OCI-LY7 (cell line): ENCODE data around the gene SNX12. TPM values are rescaled to one million over a fixed set of nuclear protein-coding genes. Genes with fewer than 3 reads are reported as not detected.
"Not testable (repeated sequence)": the region's sequence is repeated elsewhere in the genome, so short reads cannot be mapped to it uniquely, and the experiment has no call there.

Experiments used
- BruUV-seq: library from RNA; stranded (reverse); fragments of 400-500 nt; replicated peaks from 2 replicates; lab custom pipeline; 2021; lab: Mats Ljungman, UMichigan
- CTCF ChIA-PET: fragments of 300-600 bp; sonication (Branson Sonifier 250); formaldehyde crosslinking; loops from one replicate; lab custom pipeline; 2022; ENCODE audit warnings: antibody characterized with exemption; ENCODE audit not compliant: unreplicated experiment; lab: Charles Lee
- POLR2A ChIA-PET: fragments of 300-600 bp; sonication (Branson Sonifier 250); formaldehyde crosslinking; loops from one replicate; lab custom pipeline; 2022; ENCODE audit warnings: antibody characterized with exemption; lab: Charles Lee
- DNase-seq: peaks from one replicate; pipeline ENCODE4 v3.0.0-alpha.2; 2015; ENCODE audit warnings: low spot score
- H2AFZ ChIP-seq: fragments of 200-600 bp; sonication (generic), shearing (Covaris generic); 2 replicates; pipeline ENCODE4 v1.6.1; 2014; ENCODE audit warnings: mild to moderate bottlenecking, antibody characterized with exemption, low read length, moderate library complexity
- H3K27ac ChIP-seq: fragments of 200-600 bp; sonication (generic); 2 replicates; pipeline ENCODE4 v1.5.1; 2014; ENCODE audit warnings: mixed run types, low read depth, mild to moderate bottlenecking, moderate library complexity, low read length, inconsistent platforms; ENCODE audit not compliant: poor library complexity, severe bottlenecking
- H3K36me3 ChIP-seq: fragments of 200-600 bp; sonication (generic); 2 replicates; pipeline ENCODE4 v1.6.1; 2014; ENCODE audit warnings: mild to moderate bottlenecking, antibody characterized with exemption, low read length, moderate library complexity, mixed read lengths; ENCODE audit not compliant: insufficient read depth
- H3K4me1 ChIP-seq: fragments of 200-600 bp; sonication (generic); 2 replicates; pipeline ENCODE4 v1.5.1; 2014; ENCODE audit warnings: mild to moderate bottlenecking, low read length; ENCODE audit not compliant: insufficient read depth, poor library complexity, severe bottlenecking
- H3K4me2 ChIP-seq: fragments of 200-600 bp; sonication (generic); 2 replicates; pipeline ENCODE4 v1.6.1; 2014; ENCODE audit warnings: mild to moderate bottlenecking, low read length
- H3K4me3 ChIP-seq: fragments of 200-600 bp; sonication (generic); 2 replicates; pipeline ENCODE4 v1.5.1; 2014; ENCODE audit warnings: mild to moderate bottlenecking, low read depth, low read length; ENCODE audit not compliant: poor library complexity, severe bottlenecking
- H3K79me2 ChIP-seq: fragments of 200-600 bp; sonication (generic); 2 replicates; pipeline ENCODE4 v1.6.1; 2016; ENCODE audit warnings: low read depth, mild to moderate bottlenecking, low read length, moderate library complexity, mixed read lengths; ENCODE audit not compliant: insufficient read depth
- H3K9me2 ChIP-seq: fragments of 200-600 bp; sonication (generic); 2 replicates; pipeline ENCODE4 v1.6.1; 2016; ENCODE audit warnings: mild to moderate bottlenecking, low read length, mixed read lengths; ENCODE audit not compliant: insufficient read depth
- H3K9me3 ChIP-seq: fragments of 200-600 bp; sonication (generic); 2 replicates; pipeline ENCODE4 v1.6.1; 2014; ENCODE audit warnings: mild to moderate bottlenecking, mixed run types, low read length, mixed read lengths
- H4K20me1 ChIP-seq: fragments of 200-600 bp; sonication (generic); 2 replicates; pipeline ENCODE4 v1.6.1; 2014; ENCODE audit warnings: mild to moderate bottlenecking, antibody characterized with exemption, low read length, moderate library complexity, mixed read lengths; ENCODE audit not compliant: insufficient read depth
- EZH2phosphoT487 ChIP-seq: fragments of 200-600 bp; sonication (generic); IDR thresholded peaks from 2 replicates; pipeline ENCODE4 v1.6.1; 2018; ENCODE audit warnings: low read depth, borderline replicate concordance, mild to moderate bottlenecking, mixed run types, antibody characterized with exemption, low read length, moderate library complexity, mixed read lengths
- intact Hi-C: fragments of 100-400 bp; cut with micrococcal nuclease; formaldehyde crosslinking; loops from one replicate; pipeline ENCODE4 v1.10.0; 2022; ENCODE audit not compliant: unreplicated experiment
- total RNA-seq, 2 experiments: library from RNA; depleted of rRNA in 1 of 2; stranded (reverse); fragments of >200 nt in 1 of 2; shearing (Covaris generic) in 1 of 2; gene quantifications; 2 replicates each; pipeline ENCODE4 v1.2.3, GENCODE V29; 2014 to 2022
- TF ChIP-seq, protein P1 (sequence below): fragments of 200-600 bp; sonication (generic); conservative IDR thresholded peaks from 2 replicates; pipeline ENCODE4 v1.5.1; 2014; ENCODE audit warnings: mild to moderate bottlenecking, antibody characterized with exemption, low read length, moderate library complexity, mixed read lengths

SNX12 gene
- total RNA-seq, 2 experiments from 2014 or later: 24.8 to 28.7 TPM

DNA sequence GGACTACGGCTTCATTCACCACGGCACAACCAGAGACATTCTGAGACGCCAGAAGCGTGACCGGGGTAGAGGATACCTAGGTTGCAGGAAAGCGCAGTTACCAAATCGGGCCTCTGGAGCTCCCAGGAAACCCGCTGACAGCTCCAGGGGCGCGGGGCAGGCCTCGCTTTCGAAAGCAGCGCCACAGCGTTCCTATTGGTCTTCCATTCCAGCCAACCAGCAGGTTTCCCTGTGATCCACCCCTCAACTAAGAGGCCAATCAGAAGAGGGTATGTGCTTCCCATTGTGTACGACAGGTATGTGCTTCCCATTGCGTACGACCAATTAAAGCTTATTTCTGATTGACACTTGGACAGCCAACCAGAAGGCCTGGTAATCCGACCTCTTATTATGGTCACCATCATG is 14.9 kb downstream of the SNX12 start:
- no peak for TF ChIP-seq EZH2phosphoT487
- TF ChIP-seq, protein P1, sequence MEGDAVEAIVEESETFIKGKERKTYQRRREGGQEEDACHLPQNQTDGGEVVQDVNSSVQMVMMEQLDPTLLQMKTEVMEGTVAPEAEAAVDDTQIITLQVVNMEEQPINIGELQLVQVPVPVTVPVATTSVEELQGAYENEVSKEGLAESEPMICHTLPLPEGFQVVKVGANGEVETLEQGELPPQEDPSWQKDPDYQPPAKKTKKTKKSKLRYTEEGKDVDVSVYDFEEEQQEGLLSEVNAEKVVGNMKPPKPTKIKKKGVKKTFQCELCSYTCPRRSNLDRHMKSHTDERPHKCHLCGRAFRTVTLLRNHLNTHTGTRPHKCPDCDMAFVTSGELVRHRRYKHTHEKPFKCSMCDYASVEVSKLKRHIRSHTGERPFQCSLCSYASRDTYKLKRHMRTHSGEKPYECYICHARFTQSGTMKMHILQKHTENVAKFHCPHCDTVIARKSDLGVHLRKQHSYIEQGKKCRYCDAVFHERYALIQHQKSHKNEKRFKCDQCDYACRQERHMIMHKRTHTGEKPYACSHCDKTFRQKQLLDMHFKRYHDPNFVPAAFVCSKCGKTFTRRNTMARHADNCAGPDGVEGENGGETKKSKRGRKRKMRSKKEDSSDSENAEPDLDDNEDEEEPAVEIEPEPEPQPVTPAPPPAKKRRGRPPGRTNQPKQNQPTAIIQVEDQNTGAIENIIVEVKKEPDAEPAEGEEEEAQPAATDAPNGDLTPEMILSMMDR: no peak
- Histone ChIP-seq H3K9me3 (no peaks in the 10 kb centered on the region), H3K4me3 (no peak overlapping the region), H3K4me2 (no peak overlapping the region), H3K4me1 (no peaks in the 10 kb centered on the region), H3K36me3 (peaks cover 6% of the 10 kb centered on the region; the same call in 1 of the 2 replicates), H3K79me2 (no peaks in the 10 kb centered on the region), H2AFZ (no peak overlapping the region), H4K20me1 (no peaks in the 10 kb centered on the region), H3K27ac (no peak overlapping the region), H3K9me2 (no peaks in the 10 kb centered on the region)
- no peak for DNase-seq
- intact Hi-C loops: no loop called here
- ChIA-PET POLR2A (no interaction called here), CTCF (no interaction called here)
- no TSS peak for BruUV-seq

DNA sequence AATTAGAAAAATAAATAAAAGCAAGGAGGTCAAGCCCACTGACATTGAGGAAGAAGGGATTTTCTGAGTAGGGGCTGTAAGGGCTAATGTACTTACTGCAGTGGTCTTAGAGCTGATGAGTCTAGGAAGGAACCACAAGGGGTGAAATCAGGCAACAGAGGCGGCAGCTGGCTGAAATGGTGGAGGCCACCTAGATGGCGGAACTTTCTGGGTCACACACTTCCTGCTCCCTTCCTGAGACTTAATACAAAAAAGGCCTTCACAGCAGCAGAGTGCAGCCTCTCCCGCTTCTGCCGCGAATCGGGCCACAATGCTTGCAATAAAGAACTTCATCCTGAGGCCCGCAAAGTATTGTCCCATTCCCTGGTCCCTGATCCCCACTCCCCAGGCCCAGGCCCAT is 15.4 kb downstream of the SNX12 start:
- no TSS peak for BruUV-seq
- intact Hi-C loops: no loop called here
- H3K79me2 ChIP-seq: no peaks in the 10 kb centered on the region
- TF ChIP-seq, protein P1: no peak
- TF ChIP-seq EZH2phosphoT487: no peak
- no peak overlapping the region for H3K4me3 ChIP-seq
- no peak overlapping the region for H2AFZ ChIP-seq
- H3K4me2 ChIP-seq: no peak overlapping the region
- H3K36me3 ChIP-seq: peaks cover 6% of the 10 kb centered on the region; the same call in 1 of the 2 replicates
- no peaks in the 10 kb centered on the region for H3K9me3 ChIP-seq
- no peaks in the 10 kb centered on the region for H4K20me1 ChIP-seq
- no peak overlapping the region for H3K27ac ChIP-seq
- H3K9me2 ChIP-seq: no peaks in the 10 kb centered on the region
- H3K4me1 ChIP-seq: no peaks in the 10 kb centered on the region
- CTCF ChIA-PET: no interaction called here
- POLR2A ChIA-PET: no interaction called here
- no peak for DNase-seq

DNA sequence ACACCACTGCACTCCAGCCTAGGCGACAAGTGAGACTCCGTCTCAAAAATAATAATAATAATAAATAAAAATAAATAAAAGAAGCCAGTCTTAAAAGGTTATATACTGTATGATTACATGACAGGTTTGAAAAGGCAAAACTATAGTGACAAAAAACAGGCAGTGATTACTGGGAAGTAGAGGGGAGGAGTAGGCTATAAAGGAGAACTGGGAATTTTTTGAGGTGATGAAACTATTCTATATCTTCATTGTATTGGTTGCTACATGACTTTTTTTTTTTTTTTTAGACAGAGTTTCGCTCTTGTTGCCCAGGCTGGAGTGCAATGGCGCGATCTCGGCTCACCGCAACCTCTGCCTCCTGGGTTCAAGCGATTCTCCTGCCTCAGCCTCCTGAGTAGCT is 20.2 kb downstream of the SNX12 start:
- H3K9me3 ChIP-seq, intact Hi-C loops, H3K9me2 ChIP-seq, H3K36me3 ChIP-seq, CTCF ChIA-PET, BruUV-seq, H3K4me1 ChIP-seq, H4K20me1 ChIP-seq, H3K79me2 ChIP-seq, H3K4me2 ChIP-seq, H3K4me3 ChIP-seq, H2AFZ ChIP-seq, H3K27ac ChIP-seq, DNase-seq, POLR2A ChIA-PET: not testable (repeated sequence)
